HG03460 (cell line): ENCODE measurements around the gene PCOLCE2.
"Not testable (repeated sequence)": the region's sequence is repeated elsewhere in the genome, so short reads cannot be mapped to it uniquely, and the experiment has no call there.

Experiments used
- ATAC-seq: cut with Tn5 transposase; IDR thresholded peaks from one replicate; pipeline ENCODE4 v1.9.1; 2021; ENCODE audit not compliant: unreplicated experiment

PCOLCE2 gene

GRCh38 chr3:142904639-142905436, 16.0 kb upstream of the PCOLCE2 start:
- no peak for ATAC-seq

- ATAC-seq = no peak
Measured at GRCh38 chr3:142902356-142902755, 13.5 kb upstream of the PCOLCE2 start.

GRCh38 chr3:142898346-142899213, 9.7 kb upstream of the PCOLCE2 start:
- ATAC-seq = no peak

- no peak for ATAC-seq
Measured at GRCh38 chr3:142897807-142898206, 8.9 kb upstream of the PCOLCE2 start.

GRCh38 chr3:142896996-142897395, 8.1 kb upstream of the PCOLCE2 start:
- no peak for ATAC-seq

GRCh38 chr3:142896201-142896755, 7.4 kb upstream of the PCOLCE2 start:
- ATAC-seq = no peak

- ATAC-seq = no peak
Measured at GRCh38 chr3:142894493-142894892, 5.6 kb upstream of the PCOLCE2 start.

- ATAC-seq = no peak
Measured at GRCh38 chr3:142892714-142893113, 3.8 kb upstream of the PCOLCE2 start.

- ATAC-seq = no peak
Measured at GRCh38 chr3:142890592-142890991, 1.7 kb upstream of the PCOLCE2 start.

- no peak for ATAC-seq
Measured at GRCh38 chr3:142889212-142890014, 530 bp upstream of the PCOLCE2 start.

- ATAC-seq = no peak
Measured at GRCh38 chr3:142888099-142888480, 793 bp downstream of the PCOLCE2 start.

GRCh38 chr3:142886940-142887339, 1.9 kb downstream of the PCOLCE2 start:
- ATAC-seq = no peak

- ATAC-seq = no peak
Measured at GRCh38 chr3:142886021-142886420, 2.9 kb downstream of the PCOLCE2 start.

GRCh38 chr3:142884531-142884930, 4.4 kb downstream of the PCOLCE2 start:
- no peak for ATAC-seq

- not testable (repeated sequence) for ATAC-seq
Measured at GRCh38 chr3:142883534-142883933, 5.3 kb downstream of the PCOLCE2 start.

GRCh38 chr3:142881445-142882224, 7.2 kb downstream of the PCOLCE2 start:
- ATAC-seq = no peak

GRCh38 chr3:142878649-142879300, 10.1 kb downstream of the PCOLCE2 start:
- ATAC-seq = no peak

GRCh38 chr3:142876417-142876816, 12.5 kb downstream of the PCOLCE2 start:
- ATAC-seq = no peak

- ATAC-seq = no peak
Measured at GRCh38 chr3:142875583-142876207, 13.2 kb downstream of the PCOLCE2 start.
